Measurements from ENCODE around the gene AGAP1. TPM values are rescaled to one million over a fixed set of nuclear protein-coding genes. Genes with fewer than 3 reads are reported as not detected.

AGAP1 gene
- total and polyA plus RNA-seq, 7 donors = 4.2 to 21.6 (median 16.6) TPM

GRCh38 chr2:235609321-235609720, 115.5 kb downstream of the AGAP1 start:
- DNase-seq = no peak
- Histone ChIP-seq H3K4me3 (no peak overlapping the region), H3K36me3 (ENCODE audit: insufficient read depth in 1 of 2, low read depth in 1 of 2) (no peaks in the 10 kb centered on the region), H3K9me3 (no peaks in the 10 kb centered on the region), H3K27ac (no peak overlapping the region), H3K27me3 (ENCODE audit: insufficient read depth in 3 of 3, low read length in 2 of 3) (peaks cover 0 to 2% (median 0%) of the 10 kb centered on the region in 3 donors), H3K4me1 (peaks cover 35% of the 10 kb centered on the region)
- intact Hi-C loops (cut with DNase I) = no loop called here
- no peak for ATAC-seq
- WGBS, 3 donors = 96 to 97% (median 96%) methylated on average over 11 of the region's 11 CpGs
- no peak for TF ChIP-seq CTCF (IDR thresholded peaks at IDR 0.05)

- WGBS, 3 donors = 94 to 99% (median 96%) methylated on average over 5 of the region's 5 CpGs
- DNase-seq (no peak), ATAC-seq (no peak)
- Histone ChIP-seq H3K9me3 (no peaks in the 10 kb centered on the region), H3K27me3 (ENCODE audit: insufficient read depth in 3 of 3, low read length in 2 of 3) (peaks cover 0 to 2% (median 0%) of the 10 kb centered on the region in 3 donors), H3K36me3 (ENCODE audit: insufficient read depth in 1 of 2, low read depth in 1 of 2) (no peaks in the 10 kb centered on the region), H3K4me1 (peaks cover 40% of the 10 kb centered on the region), H3K27ac (no peak overlapping the region), H3K4me3 (no peak overlapping the region)
- intact Hi-C loops (cut with DNase I) = no loop called here
- TF ChIP-seq CTCF (IDR thresholded peaks at IDR 0.05) = no peak
Measured at GRCh38 chr2:235609746-235610145, 115.9 kb downstream of the AGAP1 start.

- Histone ChIP-seq H3K36me3 (ENCODE audit: insufficient read depth in 1 of 2, low read depth in 1 of 2) (no peaks in the 10 kb centered on the region), H3K27ac (no peak overlapping the region), H3K9me3 (no peaks in the 10 kb centered on the region), H3K4me3 (no peak overlapping the region), H3K4me1 (peaks cover 45% of the 10 kb centered on the region), H3K27me3 (ENCODE audit: insufficient read depth in 3 of 3, low read length in 2 of 3) (no peaks in the 10 kb centered on the region)
- WGBS, 3 donors = 57 to 70% (median 58%) methylated on average over 12 of the region's 12 CpGs
- TF ChIP-seq CTCF (IDR thresholded peaks at IDR 0.05) = no peak
- ATAC-seq (no peak), DNase-seq (no peak)
- intact Hi-C loops (cut with DNase I) = no loop called here
Measured at GRCh38 chr2:235610696-235611257, 116.9 kb downstream of the AGAP1 start.

- TF ChIP-seq CTCF (IDR thresholded peaks at IDR 0.05) = no peak
- ATAC-seq (no peak), DNase-seq (no peak)
- H3K27ac ChIP-seq = no peak overlapping the region
- 45 to 82% (median 48%) methylated on average over 1 of the region's 1 CpG for WGBS, 3 donors
- H3K4me3 ChIP-seq = no peak overlapping the region
- H3K27me3 ChIP-seq (ENCODE audit: insufficient read depth in 3 of 3, low read length in 2 of 3) = no peaks in the 10 kb centered on the region
- intact Hi-C loops (cut with DNase I) = no loop called here
- no peaks in the 10 kb centered on the region for H3K9me3 ChIP-seq
- no peaks in the 10 kb centered on the region for H3K36me3 ChIP-seq (ENCODE audit: insufficient read depth in 1 of 2, low read depth in 1 of 2)
- H3K4me1 ChIP-seq = peaks cover 44% of the 10 kb centered on the region
Measured at GRCh38 chr2:235611349-235611748, 117.5 kb downstream of the AGAP1 start.

- intact Hi-C loops (cut with DNase I) = no loop called here
- 88 to 92% (median 90%) methylated on average over 7 of the region's 7 CpGs for WGBS, 3 donors
- no peaks in the 10 kb centered on the region for H3K36me3 ChIP-seq (ENCODE audit: insufficient read depth in 1 of 2, low read depth in 1 of 2)
- H3K27me3 ChIP-seq (ENCODE audit: insufficient read depth in 3 of 3, low read length in 2 of 3) = no peaks in the 10 kb centered on the region
- no peak overlapping the region for H3K4me3 ChIP-seq
- ATAC-seq (no peak), DNase-seq (no peak)
- H3K9me3 ChIP-seq = no peaks in the 10 kb centered on the region
- peaks cover 41% of the 10 kb centered on the region for H3K4me1 ChIP-seq
- no peak for TF ChIP-seq CTCF (IDR thresholded peaks at IDR 0.05)
- no peak overlapping the region for H3K27ac ChIP-seq
Measured at GRCh38 chr2:235611756-235612155, 117.9 kb downstream of the AGAP1 start.
